Spleen (tissue), 7 donors: ENCODE data around the gene RAC2.

Experiments
- CTCF ChIP-seq, 11 experiments: fragments of 200-600 bp in 7 of 11; fragments of 450-650 bp in 4 of 11; sonication (generic) in 4 of 11; IDR thresholded peaks in 8 of 11; conservative IDR thresholded peaks in 3 of 11; 1 replicate in 7 of 11; 2 replicates in 4 of 11; pipeline versions ENCODE4 v1.4.0 to v1.8.0; 2016 to 2021; ENCODE audit warnings: antibody characterized with exemption in 11 of 11, inconsistent platforms in 4 of 11, mild to moderate bottlenecking in 1 of 11
- POLR2A ChIP-seq, 3 donors: fragments of 450-650 bp; IDR thresholded peaks; one replicate each; pipeline ENCODE4 v1.5.1; 2017; ENCODE audit warnings: antibody characterized with exemption in 3 of 3, mild to moderate bottlenecking in 1 of 3
- POLR2AphosphoS5 ChIP-seq, 3 donors: sonication (generic); formaldehyde crosslinking; IDR thresholded peaks; one replicate each; pipeline ENCODE4 v1.5.1; 2017; ENCODE audit warnings: antibody characterized with exemption in 3 of 3
- donor health status: DM: no; HTN: no; CAD: no; lungs with moderate emphysema.
- donor health status: DM: no; HTN: no; CAD: no.
- donor health status: DM: no; HTN: no; CAD: no.

- TF ChIP-seq CTCF (IDR thresholded peaks at IDR 0.05 in 8 of 11, conservative IDR thresholded peaks at IDR 0.05 in 3 of 11): no peak
- TF ChIP-seq POLR2A (IDR thresholded peaks at IDR 0.05): no peak
- no peak for TF ChIP-seq POLR2AphosphoS5 (IDR thresholded peaks at IDR 0.05)
Measured at GRCh38 chr22:37214731-37215030, 29.4 kb downstream of the RAC2 start.
